Smooth muscle cell of the coronary artery (primary cell): Measurements from ENCODE around the gene CNPY1. TPM values are rescaled to one million over a fixed set of nuclear protein-coding genes. Genes with fewer than 3 reads are reported as not detected.

Experiments
- total RNA-seq: library from RNA; depleted of rRNA; stranded (reverse); fragments of >200 nt; gene quantifications from 2 replicates; pipeline ENCODE4 v1.2.3, GENCODE V29; 2014; ENCODE audit warnings: low replicate concordance

The CNPY1 gene
- not detected in 2 replicates for total RNA-seq

GRCh38 chr7:155546449-155546848 lies at the start of gene CNPY1:
Gene CNPY1 (minus strand): TSS chr7:155546559. CDS start chr7:155545929, 630 bp downstream.

DNA sequence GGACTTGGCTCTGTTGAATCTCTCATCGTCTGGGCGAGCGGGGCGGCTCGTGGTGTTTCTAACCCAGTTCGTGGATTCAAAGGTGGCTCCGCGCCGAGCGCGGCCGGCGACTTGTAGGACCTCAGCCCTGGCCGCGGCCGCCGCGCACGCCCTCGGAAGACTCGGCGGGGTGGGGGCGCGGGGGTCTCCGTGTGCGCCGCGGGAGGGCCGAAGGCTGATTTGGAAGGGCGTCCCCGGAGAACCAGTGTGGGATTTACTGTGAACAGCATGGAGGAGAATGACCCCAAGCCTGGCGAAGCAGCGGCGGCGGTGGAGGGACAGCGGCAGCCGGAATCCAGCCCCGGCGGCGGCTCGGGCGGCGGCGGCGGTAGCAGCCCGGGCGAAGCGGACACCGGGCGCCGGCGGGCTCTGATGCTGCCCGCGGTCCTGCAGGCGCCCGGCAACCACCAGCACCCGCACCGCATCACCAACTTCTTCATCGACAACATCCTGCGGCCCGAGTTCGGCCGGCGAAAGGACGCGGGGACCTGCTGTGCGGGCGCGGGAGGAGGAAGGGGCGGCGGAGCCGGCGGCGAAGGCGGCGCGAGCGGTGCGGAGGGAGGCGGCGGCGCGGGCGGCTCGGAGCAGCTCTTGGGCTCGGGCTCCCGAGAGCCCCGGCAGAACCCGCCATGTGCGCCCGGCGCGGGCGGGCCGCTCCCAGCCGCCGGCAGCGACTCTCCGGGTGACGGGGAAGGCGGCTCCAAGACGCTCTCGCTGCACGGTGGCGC lies 88.1 kb downstream of the CNPY1 start, which contains the start of gene EN2:
TSS of gene EN2 (plus strand) at position 19 of the 767 bp plus-strand sequence. CDS start at position 268, 249 bp downstream.

Other genes starting within 250 kb of the CNPY1 start
- 45.3 and 73.9 TPM in 2 replicates for gene INSIG1, start 248.7 kb downstream of the CNPY1 start, total RNA-seq
- gene EN2, start 88.4 kb downstream of the CNPY1 start, total RNA-seq = under 0.01 TPM in 1 of 2 replicates, not detected in the other
- gene RBM33, start 98.1 kb upstream of the CNPY1 start, total RNA-seq = 24.1 and 38.8 TPM in 2 replicates